ENCODE measurements around the gene C1QTNF1.
"Not testable (repeated sequence)": the region's sequence is repeated elsewhere in the genome, so short reads cannot be mapped to it uniquely, and the experiment has no call there.

C1QTNF1 gene

DNA sequence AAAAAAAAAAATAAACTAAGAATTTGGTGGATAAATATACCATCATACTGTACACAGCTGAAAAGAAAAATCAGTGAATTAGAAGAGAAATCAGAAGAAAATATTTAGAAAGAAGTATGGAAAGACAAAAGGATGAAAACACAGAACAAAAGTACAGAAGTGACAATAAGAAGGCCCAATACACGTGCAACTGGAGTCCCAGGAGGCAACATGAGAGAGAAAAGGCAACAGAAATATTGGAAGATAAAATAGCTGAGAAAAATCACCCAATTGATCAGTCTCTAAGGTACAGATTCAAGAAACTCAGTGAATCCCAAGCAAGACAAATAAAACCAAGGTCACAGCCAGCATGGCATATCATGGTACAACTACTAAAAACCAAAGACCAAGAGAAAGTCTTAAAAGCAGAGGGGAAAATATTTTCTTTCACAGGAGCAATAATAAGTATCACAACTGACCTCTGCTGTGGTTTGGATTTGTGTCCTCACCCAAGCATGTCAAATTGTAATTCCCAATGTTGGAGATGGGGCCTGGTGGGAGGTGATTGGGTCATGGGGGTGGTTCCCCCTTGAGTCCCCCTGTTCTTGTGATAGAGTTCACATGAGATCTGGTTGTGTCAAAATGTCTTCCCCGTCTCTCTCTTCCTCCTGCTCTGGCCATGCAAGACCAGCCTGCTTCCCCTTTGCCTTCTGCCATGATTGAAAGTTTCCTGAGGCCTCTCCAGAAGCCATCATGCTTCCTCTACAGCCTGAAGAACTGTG lies 30.4 kb downstream of the C1QTNF1 start:
- no peak for DNase-seq

DNA sequence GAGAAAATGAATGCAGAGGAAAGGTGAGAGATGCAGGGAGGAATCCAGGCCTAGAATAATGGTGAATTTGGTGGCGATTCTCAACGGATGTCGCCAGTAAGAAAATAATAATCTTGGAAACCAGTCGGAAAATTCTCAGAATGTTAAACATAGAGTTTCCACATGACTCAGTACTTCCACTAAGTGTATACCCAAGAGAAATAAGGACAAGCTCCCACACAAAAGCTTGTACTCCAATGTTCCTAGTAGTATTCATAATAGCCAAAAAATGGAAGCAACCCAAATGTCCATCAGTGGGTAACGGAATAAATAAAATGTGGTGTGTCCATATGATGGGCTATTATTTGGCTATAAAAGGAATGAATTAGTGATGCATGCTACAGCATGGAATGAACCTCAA lies 31.2 kb downstream of the C1QTNF1 start:
- no peak for DNase-seq

DNA sequence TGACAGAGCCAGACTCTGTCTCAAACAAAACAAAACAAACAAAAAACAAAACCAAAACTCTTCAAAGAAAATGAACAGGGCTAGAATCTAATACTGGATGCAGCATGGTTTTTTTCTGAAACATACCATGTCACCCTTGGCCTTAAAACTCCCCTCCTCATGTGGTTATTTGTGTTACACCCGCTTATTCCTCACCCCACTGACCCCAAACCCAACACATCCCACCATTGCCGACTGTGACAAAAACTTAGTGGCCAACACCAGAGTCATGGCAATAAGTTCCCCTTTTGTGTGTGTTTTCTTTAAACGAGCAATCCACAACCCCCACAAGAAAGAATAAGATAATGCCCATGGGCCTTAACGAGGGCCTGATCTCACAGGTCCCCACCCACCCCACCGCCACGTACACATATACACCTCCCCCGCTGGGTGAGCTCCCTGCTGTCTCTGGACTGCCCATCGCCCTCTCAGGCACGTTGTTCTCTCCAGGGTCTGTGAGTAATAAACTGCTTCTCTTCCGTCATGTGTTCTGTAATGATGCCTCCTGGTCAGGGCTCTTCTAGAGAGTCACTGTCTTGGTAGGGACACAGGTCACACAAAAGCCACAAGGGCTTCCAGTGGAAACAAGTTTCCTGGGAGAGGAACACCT lies 33.9 kb downstream of the C1QTNF1 start:
- no peak for DNase-seq

- no peak for DNase-seq
Measured at GRCh38 chr17:79062691-79063090, 38.7 kb downstream of the C1QTNF1 start.

- no peak for DNase-seq
Measured at GRCh38 chr17:79064026-79064425, 40.1 kb downstream of the C1QTNF1 start.

DNA sequence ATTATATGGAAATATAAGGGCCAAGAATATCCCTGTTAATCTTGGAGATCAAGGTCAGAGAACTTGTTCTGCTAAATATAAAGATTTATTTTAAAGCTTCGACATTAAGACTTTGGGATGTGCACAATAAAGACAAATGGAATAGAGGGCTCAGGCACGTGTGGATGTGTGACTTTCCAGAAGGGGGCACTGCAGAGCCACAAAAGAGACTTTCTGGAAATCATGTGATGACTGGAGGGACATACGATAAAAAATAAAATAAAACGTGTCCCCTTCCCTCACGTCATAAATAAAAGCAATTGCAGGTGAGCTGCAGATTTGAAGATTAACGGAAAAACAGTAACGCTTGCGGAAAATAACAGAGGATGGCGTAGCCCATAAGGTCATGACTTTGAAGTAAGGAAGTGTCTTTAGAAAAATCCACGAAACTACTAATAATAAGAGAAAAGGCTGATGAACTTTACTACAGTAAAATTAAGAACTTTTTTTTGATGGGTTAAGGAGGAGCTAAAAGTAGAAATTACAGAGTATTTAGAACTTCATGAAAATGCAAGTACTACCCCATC lies 41.2 kb downstream of the C1QTNF1 start:
- DNase-seq = peak in 2 of 14 donors; percentile 5 to 11

- DNase-seq = no peak
Measured at GRCh38 chr17:79066963-79067362, 43.0 kb downstream of the C1QTNF1 start.

DNA sequence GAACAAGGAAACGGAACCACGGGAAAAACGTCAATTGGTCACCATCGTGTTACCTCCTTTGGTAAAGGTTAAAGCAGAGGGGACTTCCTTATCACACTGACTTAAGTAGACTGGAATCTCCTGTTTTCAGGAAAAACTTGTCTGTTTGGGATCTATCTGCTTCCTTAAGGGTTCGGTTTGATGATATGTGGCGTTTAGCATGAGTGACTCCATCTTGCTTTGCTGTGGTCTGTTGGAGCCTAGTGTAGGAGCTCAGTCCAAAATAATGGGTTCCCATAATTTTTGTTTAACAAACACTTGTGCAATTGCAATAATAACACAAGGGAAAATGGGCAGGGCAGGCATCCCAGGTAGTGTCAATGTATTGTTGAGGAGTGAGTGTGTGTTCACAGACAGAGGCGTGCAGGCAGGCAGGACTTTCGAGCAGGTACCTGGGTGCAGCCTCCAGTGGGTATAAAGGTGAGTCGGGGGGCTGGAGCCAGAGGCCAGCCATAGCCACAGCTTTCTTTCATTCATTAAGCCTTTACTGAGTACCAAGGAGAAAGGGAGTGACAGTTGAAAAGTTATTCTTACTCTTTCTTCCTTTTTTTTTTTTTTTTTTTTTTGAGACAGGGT lies 46.4 kb downstream of the C1QTNF1 start:
- no peak for DNase-seq

GRCh38 chr17:79071161-79071740 lies 47.3 kb downstream of the C1QTNF1 start:
- DNase-seq = no peak

DNA sequence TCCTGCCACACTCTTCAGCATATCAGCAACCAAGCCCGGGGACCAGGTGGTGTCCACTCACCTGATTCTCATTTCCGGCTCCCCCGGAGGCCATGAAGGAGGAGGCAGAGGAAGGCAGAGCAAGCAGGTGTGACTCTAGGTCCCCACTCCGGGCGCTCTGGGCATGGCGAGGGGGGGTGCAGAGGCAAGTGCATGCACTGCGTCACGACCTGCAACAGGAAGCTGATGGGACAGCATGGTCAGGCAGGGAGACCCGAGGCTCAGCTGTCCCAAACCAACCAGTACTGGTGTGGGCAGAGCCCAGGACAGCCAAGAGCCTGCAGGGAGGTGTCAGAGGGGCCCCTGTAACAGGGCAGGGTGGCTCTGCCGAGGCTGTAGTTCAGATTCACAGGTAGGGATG lies 48.6 kb downstream of the C1QTNF1 start:
- DNase-seq = no peak

GRCh38 chr17:79073016-79073705 lies 49.2 kb downstream of the C1QTNF1 start:
- no peak for DNase-seq

GRCh38 chr17:79073706-79074088 lies 49.7 kb downstream of the C1QTNF1 start:
- no peak for DNase-seq

DNA sequence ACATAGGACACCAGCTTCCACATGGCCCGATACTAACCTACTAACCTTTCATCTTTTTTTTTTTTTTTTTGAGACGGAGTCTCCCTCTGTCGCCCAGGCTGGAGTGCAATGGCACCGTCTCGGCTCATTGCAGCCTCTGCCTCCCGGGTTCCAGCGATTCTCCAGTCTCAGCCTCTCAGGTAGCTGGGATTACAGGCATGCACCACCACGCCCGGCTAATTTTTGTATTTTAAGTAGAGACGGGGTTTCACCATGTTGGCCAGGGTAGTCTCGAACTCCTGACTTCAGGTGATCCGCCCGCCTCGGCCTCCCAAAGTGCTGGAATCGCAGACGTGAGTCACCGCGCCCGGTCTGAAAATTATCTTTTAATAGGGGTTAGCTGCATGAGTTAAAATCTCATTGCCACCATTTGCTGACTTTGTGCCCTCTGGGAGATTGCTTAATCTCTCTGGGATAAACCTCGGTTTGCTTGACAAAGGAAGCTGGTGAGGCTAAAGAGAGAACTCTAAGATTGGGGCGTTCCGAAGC lies 50.2 kb downstream of the C1QTNF1 start:
- DNase-seq = not testable (repeated sequence)

- peak; percentile 38 to 95 (median 86) for DNase-seq
Measured at GRCh38 chr17:79074649-79075445, 50.9 kb downstream of the C1QTNF1 start, which contains the start of gene ENGASE. Gene ENGASE, plus strand, starts transcription at chr17:79074824. Its CDS starts 121 bp downstream, at chr17:79074945.

DNA sequence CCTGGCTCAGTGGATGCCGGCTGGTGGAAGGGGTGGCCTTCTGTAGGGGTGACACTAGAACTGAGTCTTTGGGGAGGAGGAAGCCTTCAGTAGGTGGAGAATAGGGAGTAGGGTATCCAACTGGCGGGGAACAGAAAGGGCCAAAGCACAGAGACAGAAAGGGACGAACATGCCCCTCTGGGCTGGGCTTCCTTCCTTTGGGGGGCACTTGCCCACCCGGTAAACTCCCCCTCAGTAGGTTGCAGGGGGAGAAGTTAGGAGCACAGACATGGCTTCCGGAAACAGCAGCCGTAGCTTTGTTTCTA lies 51.4 kb downstream of the C1QTNF1 start:
- peak in 3 of 14 donors; percentile 9 to 45 (median 31) for DNase-seq

DNA sequence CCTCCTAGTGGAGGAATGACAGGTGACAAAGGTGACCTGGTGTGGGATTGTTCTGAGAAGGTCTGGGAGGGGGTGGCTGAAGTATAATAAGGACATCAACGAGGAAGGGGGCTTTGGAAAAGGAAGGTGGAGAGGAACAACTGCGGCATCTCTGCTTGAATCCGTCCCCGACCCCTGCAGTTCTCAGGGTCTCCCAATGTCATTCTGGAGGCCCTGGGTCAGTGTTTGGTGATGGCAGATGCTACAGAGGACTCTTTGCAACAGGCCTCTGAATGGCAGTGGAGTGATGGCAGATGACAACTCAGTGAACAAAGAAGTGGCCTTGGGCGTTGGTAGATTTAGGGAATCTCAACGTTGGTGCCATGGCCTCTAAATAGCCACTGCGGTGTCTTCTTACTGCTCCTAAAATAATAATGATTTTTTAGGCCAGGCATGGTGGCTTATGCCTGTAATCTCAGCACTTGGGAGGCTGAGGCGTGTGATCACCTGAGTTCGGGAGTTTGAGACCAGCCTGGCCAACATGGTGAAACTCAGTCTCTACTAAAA lies 52.0 kb downstream of the C1QTNF1 start:
- no peak for DNase-seq

GRCh38 chr17:79077587-79077986 lies 53.6 kb downstream of the C1QTNF1 start:
- no peak for DNase-seq

- DNase-seq = no peak
Measured at GRCh38 chr17:79078476-79079190, 54.7 kb downstream of the C1QTNF1 start.

DNA sequence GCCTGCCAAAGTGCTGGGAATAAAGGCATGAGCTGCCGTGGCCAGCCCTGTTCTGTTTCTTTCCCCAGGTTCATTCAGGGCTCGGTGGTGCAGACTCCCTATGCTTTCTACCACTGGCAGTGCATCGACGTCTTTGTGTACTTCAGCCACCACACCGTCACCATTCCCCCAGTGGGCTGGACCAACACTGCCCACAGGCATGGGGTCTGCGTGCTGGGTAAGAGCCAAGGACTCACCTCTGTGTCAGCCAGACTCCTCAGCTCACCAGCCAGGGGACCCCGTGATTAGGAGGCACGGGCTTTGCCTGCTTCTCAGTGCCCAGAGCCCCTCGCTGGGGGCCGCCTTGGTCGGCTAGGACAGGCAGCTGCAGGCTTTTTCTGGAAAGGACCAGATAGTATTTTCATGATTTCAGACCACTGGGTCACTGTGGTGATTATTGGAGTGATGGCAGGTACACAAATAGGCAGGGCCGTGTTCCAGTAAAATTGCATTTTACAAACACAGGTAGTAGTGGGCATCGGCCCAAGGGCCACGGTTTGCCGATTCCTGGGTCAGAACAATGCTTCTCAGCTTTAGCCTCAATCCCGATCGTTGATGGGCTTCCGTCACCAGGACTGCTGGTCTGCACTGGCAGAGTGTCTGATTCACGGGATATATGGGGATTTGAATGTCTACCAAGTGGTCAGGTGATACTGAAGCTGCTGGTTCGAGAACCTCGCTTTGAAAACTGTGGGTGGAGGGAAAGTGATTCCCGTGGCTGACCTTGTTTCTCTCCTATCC lies 55.6 kb downstream of the C1QTNF1 start:
- DNase-seq = no peak

DNA sequence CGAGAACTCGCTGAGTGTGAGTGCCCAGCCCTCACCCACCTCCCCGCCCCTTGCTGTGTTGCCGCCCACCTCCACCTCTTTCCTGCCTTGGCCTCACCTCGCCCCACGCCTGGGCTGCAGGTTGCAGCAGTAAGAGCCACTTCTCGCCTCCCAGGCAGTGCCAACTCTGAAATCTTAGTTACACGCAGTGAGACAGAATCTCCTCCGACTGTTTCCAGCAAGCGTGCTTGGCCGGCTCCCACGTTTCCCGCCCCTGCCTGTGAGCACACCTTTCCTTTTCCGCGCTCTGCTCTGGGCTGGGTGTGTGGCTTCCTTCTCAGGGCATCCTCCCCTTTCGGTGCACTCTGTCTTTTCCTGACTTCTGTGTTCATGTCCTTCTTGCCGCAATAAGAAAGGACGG lies 56.4 kb downstream of the C1QTNF1 start:
- DNase-seq = no peak

All from C1 segment of cervical spinal cord (tissue), 14 donors.